ENCODE results near the gene REV1. TPM values are rescaled to one million over a fixed set of nuclear protein-coding genes. Genes with fewer than 3 reads are reported as not detected.

The REV1 gene
- total and polyA plus RNA-seq, 7 donors: 7.2 to 73.1 (median 41.7) TPM

DNA sequence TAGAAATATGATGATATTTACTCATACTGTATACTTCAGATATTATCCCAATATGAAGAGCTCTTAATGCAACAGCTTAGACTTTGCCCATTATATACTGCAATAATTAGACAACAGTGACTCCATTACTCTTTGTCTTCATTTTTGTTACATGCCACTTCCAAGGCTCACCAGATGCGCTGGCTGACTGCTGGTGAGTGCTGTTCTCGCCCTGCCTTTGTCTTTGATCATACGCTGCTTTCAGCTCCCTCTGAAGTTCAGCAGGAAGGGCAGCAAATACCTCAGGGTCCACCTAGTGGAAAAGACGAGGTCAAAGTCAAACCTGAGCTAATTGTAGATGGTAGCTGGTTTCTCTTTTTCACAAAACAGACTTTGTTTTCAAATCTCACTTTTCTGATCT is 86.3 kb downstream of the REV1 start:
- 32 to 54% methylated on average over 4 of the region's 4 CpGs for WGBS, 2 donors
- H3K4me3 ChIP-seq: no peak overlapping the region
- TF ChIP-seq, protein P1, sequence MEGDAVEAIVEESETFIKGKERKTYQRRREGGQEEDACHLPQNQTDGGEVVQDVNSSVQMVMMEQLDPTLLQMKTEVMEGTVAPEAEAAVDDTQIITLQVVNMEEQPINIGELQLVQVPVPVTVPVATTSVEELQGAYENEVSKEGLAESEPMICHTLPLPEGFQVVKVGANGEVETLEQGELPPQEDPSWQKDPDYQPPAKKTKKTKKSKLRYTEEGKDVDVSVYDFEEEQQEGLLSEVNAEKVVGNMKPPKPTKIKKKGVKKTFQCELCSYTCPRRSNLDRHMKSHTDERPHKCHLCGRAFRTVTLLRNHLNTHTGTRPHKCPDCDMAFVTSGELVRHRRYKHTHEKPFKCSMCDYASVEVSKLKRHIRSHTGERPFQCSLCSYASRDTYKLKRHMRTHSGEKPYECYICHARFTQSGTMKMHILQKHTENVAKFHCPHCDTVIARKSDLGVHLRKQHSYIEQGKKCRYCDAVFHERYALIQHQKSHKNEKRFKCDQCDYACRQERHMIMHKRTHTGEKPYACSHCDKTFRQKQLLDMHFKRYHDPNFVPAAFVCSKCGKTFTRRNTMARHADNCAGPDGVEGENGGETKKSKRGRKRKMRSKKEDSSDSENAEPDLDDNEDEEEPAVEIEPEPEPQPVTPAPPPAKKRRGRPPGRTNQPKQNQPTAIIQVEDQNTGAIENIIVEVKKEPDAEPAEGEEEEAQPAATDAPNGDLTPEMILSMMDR (IDR thresholded peaks at IDR 0.05): no peak
- no peak for TF ChIP-seq POLR2AphosphoS5 (IDR thresholded peaks at IDR 0.05)
- TF ChIP-seq POLR2A (IDR thresholded peaks at IDR 0.05): no peak
- no peak for TF ChIP-seq EP300 (IDR thresholded peaks at IDR 0.05)
- intact Hi-C loops (cut with DNase I): no loop called here
- no peaks in the 10 kb centered on the region for H3K9me3 ChIP-seq
- H3K27ac ChIP-seq: no peak overlapping the region
- peaks cover 0 to 4% (median 0%) of the 10 kb centered on the region in 4 donors for H3K4me1 ChIP-seq
- no peak for DNase-seq
- peaks cover 11 to 91% (median 50%) of the 10 kb centered on the region in 4 donors for H3K36me3 ChIP-seq
- H3K27me3 ChIP-seq: no peaks in the 10 kb centered on the region

DNA sequence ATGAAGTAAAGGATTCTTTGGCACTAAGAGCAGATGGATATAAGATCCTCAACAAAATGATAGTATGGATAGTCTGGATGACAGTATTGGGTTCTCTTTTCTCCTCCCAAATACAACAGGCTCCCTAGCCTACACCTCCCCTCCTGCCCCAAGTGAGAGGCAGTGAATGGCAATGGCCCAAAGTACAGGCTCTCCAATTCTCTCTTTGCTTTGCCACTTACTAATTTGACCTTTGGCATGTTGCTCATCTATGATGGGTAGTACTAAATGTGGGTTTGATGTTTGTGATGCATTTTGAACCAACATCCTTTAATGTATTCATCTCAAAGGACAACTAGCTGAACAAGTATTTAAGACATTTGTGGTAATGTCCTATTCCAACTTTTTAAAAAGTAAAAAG is 86.7 kb downstream of the REV1 start:
- TF ChIP-seq POLR2AphosphoS5 (IDR thresholded peaks at IDR 0.05) (no peak), POLR2A (IDR thresholded peaks at IDR 0.05) (no peak)
- Histone ChIP-seq H3K9me3 (no peaks in the 10 kb centered on the region), H3K27me3 (no peaks in the 10 kb centered on the region), H3K36me3 (peaks cover 11 to 95% (median 52%) of the 10 kb centered on the region in 4 donors), H3K27ac (no peak overlapping the region), H3K4me3 (no peak overlapping the region), H3K4me1 (peaks cover 0 to 4% (median 0%) of the 10 kb centered on the region in 4 donors)
- DNase-seq: no peak
- intact Hi-C loops (cut with DNase I): no loop called here

DNA sequence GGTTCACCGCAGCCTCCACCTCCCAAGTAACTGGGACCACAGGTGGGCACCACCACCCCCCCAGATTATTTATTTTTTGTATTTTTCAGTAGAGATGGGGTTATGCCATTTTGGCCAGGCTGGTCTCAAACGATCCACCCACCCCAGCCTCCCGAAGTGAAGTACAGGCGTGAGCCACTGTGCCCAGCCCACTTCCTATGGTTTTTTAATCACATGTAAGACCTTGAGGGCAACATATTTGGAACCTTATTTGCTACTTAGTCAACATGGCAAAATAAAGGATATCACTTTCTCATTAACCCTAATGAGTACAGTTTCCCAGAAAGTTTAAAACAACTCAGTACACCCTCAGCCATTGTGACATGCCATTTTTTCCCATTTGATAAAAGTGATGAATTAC is 88.0 kb downstream of the REV1 start:
- TF ChIP-seq, protein P1 (IDR thresholded peaks at IDR 0.05): no peak
- TF ChIP-seq POLR2AphosphoS5 (IDR thresholded peaks at IDR 0.05): no peak
- no peak for TF ChIP-seq EP300 (IDR thresholded peaks at IDR 0.05)
- Histone ChIP-seq H3K27me3 (no peaks in the 10 kb centered on the region), H3K36me3 (peaks cover 11 to 100% (median 55%) of the 10 kb centered on the region in 4 donors), H3K4me1 (peaks cover 0 to 4% (median 0%) of the 10 kb centered on the region in 4 donors), H3K27ac (no peak overlapping the region), H3K4me3 (no peak overlapping the region), H3K9me3 (no peaks in the 10 kb centered on the region)
- WGBS, 2 donors: 83 to 84% methylated on average over 4 of the region's 4 CpGs
- intact Hi-C loops (cut with DNase I): no loop called here
- no peak for DNase-seq

DNA sequence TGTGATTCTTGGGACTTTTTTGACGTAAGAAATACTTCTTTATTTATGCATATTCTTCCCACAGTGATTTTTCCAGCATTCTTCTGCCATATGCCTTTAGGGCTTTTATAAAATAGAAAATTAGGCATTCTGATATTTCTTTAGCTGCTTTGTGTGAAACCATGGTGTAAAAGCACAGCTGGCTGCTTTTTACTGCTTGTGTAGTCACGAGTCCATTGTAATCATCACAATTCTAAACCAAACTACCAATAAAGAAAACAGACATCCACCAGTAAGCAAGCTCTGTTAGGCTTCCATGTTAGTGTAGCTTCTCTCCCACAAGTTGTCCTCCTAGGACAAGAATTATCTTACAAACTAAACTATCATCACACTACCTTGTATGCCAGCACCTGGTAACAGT is 90.0 kb downstream of the REV1 start:
- Histone ChIP-seq H3K9me3 (no peaks in the 10 kb centered on the region), H3K27me3 (no peaks in the 10 kb centered on the region), H3K4me3 (no peak overlapping the region), H3K4me1 (no peaks in the 10 kb centered on the region), H3K27ac (peak overlapping the region in 1 of 4 donors; percentile 36), H3K36me3 (peaks cover 17 to 100% (median 48%) of the 10 kb centered on the region in 4 donors)
- TF ChIP-seq, protein P1 (IDR thresholded peaks at IDR 0.05): no peak
- TF ChIP-seq POLR2A (IDR thresholded peaks at IDR 0.05) (no peak), EP300 (IDR thresholded peaks at IDR 0.05) (no peak), POLR2AphosphoS5 (IDR thresholded peaks at IDR 0.05) (no peak)
- WGBS, 2 donors: 70 to 84% methylated on average over 2 of the region's 2 CpGs
- intact Hi-C loops (cut with DNase I): no loop called here
- DNase-seq: no peak

- H3K27ac ChIP-seq: no peak overlapping the region
- TF ChIP-seq, protein P1 (IDR thresholded peaks at IDR 0.05): no peak
- TF ChIP-seq POLR2A (IDR thresholded peaks at IDR 0.05) (no peak), EP300 (IDR thresholded peaks at IDR 0.05) (no peak)
- no peaks in the 10 kb centered on the region for H3K27me3 ChIP-seq
These were observed 90.8 kb downstream of the REV1 start for GRCh38 chr2:99399063-99399462.

More at GRCh38 chr2:99399063-99399462, 90.8 kb downstream of the REV1 start:
- H3K36me3 ChIP-seq: peaks cover 19 to 100% (median 45%) of the 10 kb centered on the region in 4 donors
- H3K4me3 ChIP-seq: no peak overlapping the region
- no peak for DNase-seq
- intact Hi-C loops (cut with DNase I): no loop called here
- no peaks in the 10 kb centered on the region for H3K4me1 ChIP-seq
- 86 to 88% methylated on average over 5 of the region's 5 CpGs for WGBS, 2 donors
- no peaks in the 10 kb centered on the region for H3K9me3 ChIP-seq

Data from sigmoid colon (tissue), 7 donors.